Rectal smooth muscle tissue (tissue), 1 donor: ENCODE results near the gene ZNF506.
"Not testable (repeated sequence)": the region's sequence is repeated elsewhere in the genome, so short reads cannot be mapped to it uniquely, and the experiment has no call there.

ENCODE experiments used
- H3K27ac ChIP-seq: one replicate; pipeline ENCODE4 v1.7.0; 2013; ENCODE audit warnings: low read depth, low read length, inconsistent platforms
- H3K27me3 ChIP-seq: one replicate; pipeline ENCODE4 v1.7.0; 2013; ENCODE audit warnings: low read length; ENCODE audit not compliant: control insufficient read depth, insufficient read depth
- H3K36me3 ChIP-seq: one replicate; pipeline ENCODE4 v1.7.0; 2013; ENCODE audit warnings: low read length; ENCODE audit not compliant: control insufficient read depth, insufficient read depth
- H3K4me1 ChIP-seq: one replicate; pipeline ENCODE4 v1.7.0; 2013; ENCODE audit warnings: low read length; ENCODE audit not compliant: control insufficient read depth, insufficient read depth
- H3K4me3 ChIP-seq: one replicate; pipeline ENCODE4 v1.7.0; 2013; ENCODE audit warnings: low read length
- H3K9ac ChIP-seq: one replicate; pipeline ENCODE4 v1.7.0; 2013; ENCODE audit warnings: low read length

Gene ZNF506

DNA sequence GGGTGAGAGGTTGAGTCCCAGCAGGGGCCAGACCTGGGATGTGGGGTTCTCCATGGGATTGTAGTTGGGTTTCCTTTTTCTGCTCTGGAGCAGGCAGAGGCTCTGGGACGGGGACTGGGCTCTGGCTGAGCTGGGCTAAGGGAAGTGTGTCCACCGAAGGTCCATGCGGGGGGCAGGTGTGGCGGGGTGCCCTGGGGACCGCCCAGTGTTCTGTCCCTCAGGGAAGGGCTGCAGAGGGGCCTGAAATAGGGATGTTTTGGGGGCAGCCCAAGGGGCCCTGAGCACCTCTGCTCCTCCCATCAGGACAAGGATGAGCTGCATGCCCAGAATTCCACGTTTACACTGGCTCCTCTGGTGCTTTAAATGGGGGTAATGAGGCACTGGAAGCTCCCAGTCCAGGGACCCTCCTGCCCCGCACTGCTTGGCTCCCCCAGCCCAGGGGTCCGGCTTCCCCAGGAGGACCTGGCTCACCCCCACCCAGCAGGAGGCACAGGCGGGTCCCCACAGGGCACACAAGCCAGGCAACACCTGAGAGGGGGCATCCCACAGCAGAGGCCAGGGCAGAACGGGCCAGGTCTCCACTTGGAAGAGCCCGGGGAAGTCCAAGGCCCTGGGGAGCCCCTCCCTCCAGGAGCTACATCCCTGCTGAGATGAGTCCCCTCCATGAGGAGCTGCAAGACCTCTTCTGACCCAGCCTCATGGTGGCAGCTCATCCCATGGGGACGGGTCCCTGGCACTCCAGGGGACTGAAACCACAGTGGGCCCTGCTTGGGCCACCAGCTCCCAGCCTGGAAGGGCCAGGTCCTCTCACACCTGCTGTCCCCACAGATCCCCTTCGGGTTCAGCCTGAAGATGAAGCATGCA, 74.0 kb downstream of the ZNF506 start:
- Histone ChIP-seq H3K4me1 (no peaks in the 10 kb centered on the region), H3K9ac (no peak overlapping the region), H3K36me3 (no peaks in the 10 kb centered on the region), H3K27me3 (no peaks in the 10 kb centered on the region), H3K27ac (no peak overlapping the region), H3K4me3 (no peak overlapping the region)

DNA sequence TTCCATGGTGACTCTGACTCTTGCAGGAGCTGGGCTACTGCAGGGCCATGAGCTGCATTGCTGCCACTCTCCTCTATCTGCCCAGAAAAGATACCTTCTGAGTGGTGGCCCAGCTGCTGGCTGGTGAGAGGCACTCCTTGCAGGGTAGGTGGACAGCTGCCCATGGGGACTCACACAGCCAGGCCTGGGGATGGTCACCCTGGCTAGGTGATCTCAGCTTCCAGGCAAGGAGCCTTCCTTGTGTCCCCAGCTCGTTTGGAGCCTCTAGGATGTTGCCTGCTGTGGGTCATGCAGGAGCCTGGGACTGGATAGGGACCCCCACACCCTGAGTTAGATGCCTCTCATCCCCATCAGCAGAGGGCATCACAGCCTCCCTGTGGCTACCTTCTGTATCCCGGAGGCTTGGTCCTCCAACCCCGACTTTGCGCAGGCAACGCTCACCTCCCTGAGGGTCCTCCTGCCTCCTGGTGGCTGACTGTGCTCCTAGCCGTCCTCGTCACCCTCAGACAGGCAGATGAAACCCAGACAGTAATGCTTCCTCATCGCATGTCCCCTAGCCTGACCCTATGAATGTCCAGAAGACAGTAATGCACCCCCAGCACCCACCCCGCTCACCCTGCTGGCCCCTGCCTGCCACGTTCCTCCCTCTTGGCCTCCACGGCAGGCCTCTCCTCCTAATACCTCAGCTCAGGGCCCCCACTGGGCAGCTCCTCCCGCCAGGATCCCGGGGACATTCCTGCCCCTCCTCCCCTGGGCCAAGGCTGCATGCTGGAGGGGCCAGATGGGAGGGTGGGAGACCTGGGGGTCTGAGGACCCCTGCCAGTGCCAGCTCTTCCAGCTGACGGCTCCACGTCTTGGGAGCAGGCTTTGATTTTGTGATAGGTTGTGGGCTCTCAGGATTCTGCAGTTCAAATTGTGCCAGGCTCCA, 75.0 kb downstream of the ZNF506 start:
- H3K9ac ChIP-seq, result no peak overlapping the region
- H3K27me3 ChIP-seq, result no peaks in the 10 kb centered on the region
- no peaks in the 10 kb centered on the region for H3K4me1 ChIP-seq
- no peak overlapping the region for H3K4me3 ChIP-seq
- H3K27ac ChIP-seq, result no peak overlapping the region
- no peaks in the 10 kb centered on the region for H3K36me3 ChIP-seq

DNA sequence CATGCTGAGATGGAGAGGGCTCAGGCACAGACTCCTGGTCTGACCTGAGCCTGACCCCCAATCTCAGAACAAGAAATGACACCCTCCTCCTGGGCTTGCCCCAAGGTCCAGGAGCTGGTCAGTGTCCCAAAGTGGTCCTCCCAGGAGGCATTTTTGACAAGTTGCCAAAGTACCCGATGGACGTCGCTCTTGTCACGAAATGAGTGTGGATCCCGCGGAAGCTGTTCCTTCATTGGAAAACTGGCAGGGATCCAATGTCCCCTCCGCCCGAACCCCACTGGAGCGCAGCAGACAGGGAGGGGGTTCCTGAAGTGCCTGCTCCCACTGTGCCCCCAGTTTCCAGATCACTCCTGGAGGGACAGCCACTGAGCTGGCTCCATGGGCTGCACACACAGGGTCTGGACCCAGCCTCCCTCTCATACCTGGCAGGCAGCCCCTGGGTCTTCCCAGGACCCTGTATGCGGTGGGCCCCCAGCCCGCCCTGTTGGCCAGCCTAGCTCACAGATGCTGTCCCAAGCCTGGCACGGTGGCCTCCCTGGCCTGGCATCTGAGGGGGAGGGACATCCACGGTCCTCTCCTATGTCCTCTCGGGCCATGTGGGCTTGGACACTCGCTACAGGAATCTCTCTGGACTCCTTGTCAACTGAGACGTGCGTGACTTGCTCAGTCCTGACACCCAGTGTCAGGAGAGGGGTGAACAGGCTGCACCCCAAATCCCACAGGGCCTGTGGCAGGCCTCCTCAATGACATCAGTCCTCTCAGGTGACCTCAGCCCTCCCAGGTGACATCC, 75.9 kb downstream of the ZNF506 start:
- no peaks in the 10 kb centered on the region for H3K36me3 ChIP-seq
- H3K9ac ChIP-seq, result no peak overlapping the region
- H3K27ac ChIP-seq, result no peak overlapping the region
- no peak overlapping the region for H3K4me3 ChIP-seq
- no peaks in the 10 kb centered on the region for H3K4me1 ChIP-seq
- no peaks in the 10 kb centered on the region for H3K27me3 ChIP-seq

DNA sequence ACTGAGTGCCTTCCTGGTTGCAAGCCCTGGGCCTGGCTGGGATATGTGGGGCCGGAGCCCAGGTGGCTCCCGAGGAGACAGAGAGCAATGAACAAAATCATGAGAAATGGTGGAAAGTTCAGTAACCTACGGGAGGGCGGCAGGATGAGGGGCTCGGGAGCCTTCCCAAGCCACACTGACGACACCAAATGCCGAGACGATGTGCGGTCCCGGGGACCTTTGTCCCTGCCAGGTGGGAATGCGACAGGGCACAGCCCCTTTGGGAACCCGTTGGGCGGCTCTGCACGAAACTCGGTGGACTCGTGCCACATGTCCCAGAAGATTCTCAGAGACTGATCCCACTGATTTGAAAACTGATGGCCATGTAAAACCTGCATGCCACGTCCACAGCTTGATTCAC, 76.9 kb downstream of the ZNF506 start:
- Histone ChIP-seq H3K4me3 (no peak overlapping the region), H3K36me3 (no peaks in the 10 kb centered on the region), H3K27me3 (no peaks in the 10 kb centered on the region), H3K9ac (no peak overlapping the region), H3K27ac (no peak overlapping the region), H3K4me1 (no peaks in the 10 kb centered on the region)

DNA sequence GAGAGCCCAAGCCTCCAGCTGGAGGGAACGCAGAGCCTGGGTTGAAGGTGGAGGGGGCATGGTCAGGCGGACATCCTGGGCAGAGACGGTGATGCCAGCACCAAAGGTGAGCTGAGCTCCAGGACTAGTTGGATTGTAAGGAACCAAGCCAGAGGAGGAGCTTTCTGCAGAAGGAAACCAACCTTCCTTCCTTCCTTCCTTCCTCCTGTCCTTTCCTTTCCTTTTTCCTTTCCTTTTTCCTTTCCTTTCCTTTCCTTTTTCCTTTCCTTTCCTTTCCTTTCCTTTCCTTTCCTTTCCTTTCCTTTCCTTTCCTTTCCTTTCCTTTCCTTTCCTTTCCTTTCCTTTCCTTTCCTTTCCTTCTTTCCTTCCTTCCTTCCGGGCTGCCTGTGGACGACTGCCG, 77.6 kb downstream of the ZNF506 start:
- H3K9ac ChIP-seq, H3K4me1 ChIP-seq, H3K36me3 ChIP-seq, H3K4me3 ChIP-seq, H3K27ac ChIP-seq, H3K27me3 ChIP-seq: not testable (repeated sequence)

DNA sequence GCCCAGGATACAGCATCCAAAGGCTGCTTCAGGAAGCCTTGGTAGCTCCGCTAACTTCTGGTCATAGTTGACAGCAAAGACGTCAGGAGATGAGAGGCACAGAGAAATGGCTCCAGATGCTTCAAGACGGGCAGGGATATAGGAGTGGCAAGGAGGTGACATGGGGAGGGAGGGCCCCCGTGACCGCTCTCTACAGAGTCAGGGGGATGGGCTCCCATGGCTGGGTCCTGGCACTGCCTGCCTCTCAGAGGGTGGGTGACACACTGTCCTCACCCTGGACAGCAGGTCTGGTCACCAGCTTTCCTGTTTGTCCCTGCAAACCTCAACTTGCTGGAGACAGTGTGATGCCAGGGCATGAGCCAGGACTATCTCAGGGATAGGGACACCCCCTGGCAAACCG, 78.4 kb downstream of the ZNF506 start:
- Histone ChIP-seq H3K4me1 (no peaks in the 10 kb centered on the region), H3K36me3 (no peaks in the 10 kb centered on the region), H3K4me3 (no peak overlapping the region), H3K27me3 (no peaks in the 10 kb centered on the region), H3K9ac (no peak overlapping the region), H3K27ac (no peak overlapping the region)

DNA sequence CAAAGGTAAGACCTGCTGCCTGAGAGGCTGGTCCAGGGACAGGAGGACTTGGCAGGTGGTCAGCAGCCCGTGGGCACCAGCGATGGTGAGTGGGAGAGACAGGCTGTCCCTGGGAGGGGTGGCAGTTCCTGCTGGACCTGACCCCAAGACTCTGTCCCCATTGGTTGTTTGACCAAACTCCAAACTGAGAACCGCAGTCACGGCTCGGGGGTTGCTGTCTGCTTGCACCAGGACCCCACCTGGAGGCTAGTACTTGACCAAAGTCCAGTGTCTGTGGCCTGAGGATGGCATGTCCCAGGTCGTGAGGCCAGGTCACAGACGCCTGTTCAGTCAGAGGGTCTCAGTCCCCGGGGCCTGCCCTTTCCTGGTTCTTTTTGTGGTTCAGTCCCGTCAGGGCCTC, 78.8 kb downstream of the ZNF506 start:
- no peak overlapping the region for H3K9ac ChIP-seq
- H3K27me3 ChIP-seq, result no peaks in the 10 kb centered on the region
- no peak overlapping the region for H3K4me3 ChIP-seq
- H3K4me1 ChIP-seq, result no peaks in the 10 kb centered on the region
- H3K36me3 ChIP-seq, result no peaks in the 10 kb centered on the region
- H3K27ac ChIP-seq, result no peak overlapping the region
